Amygdala (tissue), 56 donors: ENCODE data around the gene SPCS2.
"Not testable (repeated sequence)": the region's sequence is repeated elsewhere in the genome, so short reads cannot be mapped to it uniquely, and the experiment has no call there.

Experiments used
- DNase-seq, 56 donors: peaks; one replicate each; lab custom pipeline; 2025; lab: John Stamatoyannopoulos, UW

SPCS2 gene

GRCh38 chr11:74990941-74991340, 41.9 kb downstream of the SPCS2 start:
- no peak for DNase-seq

GRCh38 chr11:74992852-74993251, 43.8 kb downstream of the SPCS2 start:
- no peak for DNase-seq

- no peak for DNase-seq
Measured at GRCh38 chr11:75000975-75001354, 51.9 kb downstream of the SPCS2 start.

GRCh38 chr11:75001686-75002085, 52.6 kb downstream of the SPCS2 start:
- no peak for DNase-seq

GRCh38 chr11:75002516-75002915, 53.5 kb downstream of the SPCS2 start:
- DNase-seq, result no peak

- no peak for DNase-seq
Measured at GRCh38 chr11:75004215-75004614, 55.1 kb downstream of the SPCS2 start.

- no peak for DNase-seq
Measured at GRCh38 chr11:75011357-75011756, 62.3 kb downstream of the SPCS2 start.

GRCh38 chr11:75011872-75012271, 62.8 kb downstream of the SPCS2 start:
- DNase-seq, result no peak

GRCh38 chr11:75013051-75013450, 64.0 kb downstream of the SPCS2 start:
- no peak for DNase-seq

- no peak for DNase-seq
Measured at GRCh38 chr11:75014129-75014528, 65.1 kb downstream of the SPCS2 start.

GRCh38 chr11:75019200-75019599, 70.1 kb downstream of the SPCS2 start:
- DNase-seq, result not testable (repeated sequence)

GRCh38 chr11:75020328-75020727, 71.3 kb downstream of the SPCS2 start:
- not testable (repeated sequence) for DNase-seq

GRCh38 chr11:75022296-75022695, 73.2 kb downstream of the SPCS2 start:
- DNase-seq, result no peak

GRCh38 chr11:75022759-75023396, 73.8 kb downstream of the SPCS2 start:
- peak in 54 of 56 donors; percentile 16 to 91 (median 64) for DNase-seq

- DNase-seq, result peak in 17 of 56 donors; percentile 12 to 69 (median 32)
Measured at GRCh38 chr11:75023446-75024067, 74.5 kb downstream of the SPCS2 start.

GRCh38 chr11:75024068-75024449, 75.0 kb downstream of the SPCS2 start:
- peak in 26 of 56 donors; percentile 4 to 69 (median 32) for DNase-seq

GRCh38 chr11:75024764-75025211, 75.7 kb downstream of the SPCS2 start:
- DNase-seq, result peak in 23 of 56 donors; percentile 9 to 64 (median 18)

- DNase-seq, result no peak
Measured at GRCh38 chr11:75025561-75025960, 76.5 kb downstream of the SPCS2 start.

- no peak for DNase-seq
Measured at GRCh38 chr11:75028321-75028720, 79.3 kb downstream of the SPCS2 start.
